ENCODE data around the gene FBXO44. TPM values are rescaled to one million over a fixed set of nuclear protein-coding genes. Genes with fewer than 3 reads are reported as not detected.

Gene FBXO44
- total RNA-seq, 4 donors from 2014 or later, result 13.3 to 19.8 (median 16.1) TPM

DNA sequence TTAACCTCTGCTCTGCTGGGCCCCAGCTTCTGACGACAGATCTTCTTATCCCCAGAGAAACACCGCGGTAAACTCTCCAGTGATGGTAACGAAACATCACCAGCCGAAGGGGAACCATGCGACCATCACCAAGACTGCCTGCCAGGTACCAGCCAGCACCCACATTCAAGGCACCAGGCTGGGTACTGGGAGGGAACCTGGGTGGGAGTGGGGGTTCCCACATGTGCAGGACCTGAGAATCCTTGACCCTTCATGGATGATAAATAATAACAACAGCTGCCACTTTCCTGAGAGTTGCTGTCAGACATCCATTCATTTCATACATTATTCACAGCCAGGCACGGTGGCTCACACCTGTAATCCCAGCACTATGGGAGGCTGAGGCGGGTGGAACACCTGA lies 57.6 kb downstream of the FBXO44 start:
- H3K27ac ChIP-seq (replicated peaks in 1 of 4), result no peak overlapping the region
- no peaks in the 10 kb centered on the region for H3K9me3 ChIP-seq
- H3K4me1 ChIP-seq, result peaks cover 0 to 9% (median 0%) of the 10 kb centered on the region in 4 donors
- DNase-seq (ENCODE audit: extremely low spot score), result no peak
- no peak for TF ChIP-seq EP300 (IDR thresholded peaks at IDR 0.05)
- TF ChIP-seq POLR2AphosphoS5 (IDR thresholded peaks at IDR 0.05), result no peak
- TF ChIP-seq, protein P1, sequence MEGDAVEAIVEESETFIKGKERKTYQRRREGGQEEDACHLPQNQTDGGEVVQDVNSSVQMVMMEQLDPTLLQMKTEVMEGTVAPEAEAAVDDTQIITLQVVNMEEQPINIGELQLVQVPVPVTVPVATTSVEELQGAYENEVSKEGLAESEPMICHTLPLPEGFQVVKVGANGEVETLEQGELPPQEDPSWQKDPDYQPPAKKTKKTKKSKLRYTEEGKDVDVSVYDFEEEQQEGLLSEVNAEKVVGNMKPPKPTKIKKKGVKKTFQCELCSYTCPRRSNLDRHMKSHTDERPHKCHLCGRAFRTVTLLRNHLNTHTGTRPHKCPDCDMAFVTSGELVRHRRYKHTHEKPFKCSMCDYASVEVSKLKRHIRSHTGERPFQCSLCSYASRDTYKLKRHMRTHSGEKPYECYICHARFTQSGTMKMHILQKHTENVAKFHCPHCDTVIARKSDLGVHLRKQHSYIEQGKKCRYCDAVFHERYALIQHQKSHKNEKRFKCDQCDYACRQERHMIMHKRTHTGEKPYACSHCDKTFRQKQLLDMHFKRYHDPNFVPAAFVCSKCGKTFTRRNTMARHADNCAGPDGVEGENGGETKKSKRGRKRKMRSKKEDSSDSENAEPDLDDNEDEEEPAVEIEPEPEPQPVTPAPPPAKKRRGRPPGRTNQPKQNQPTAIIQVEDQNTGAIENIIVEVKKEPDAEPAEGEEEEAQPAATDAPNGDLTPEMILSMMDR (IDR thresholded peaks at IDR 0.05), result no peak
- no peak overlapping the region for H3K4me3 ChIP-seq
- no peaks in the 10 kb centered on the region for H3K36me3 ChIP-seq
- peaks cover 0 to 75% (median 0%) of the 10 kb centered on the region in 4 donors for H3K27me3 ChIP-seq
- intact Hi-C loops (cut with DNase I), result no loop called here
- 88% methylated on average over 8 of the region's 8 CpGs for WGBS

Other genes starting within 250 kb of the FBXO44 start
- gene DISP3, start 175.7 kb upstream of the FBXO44 start, total RNA-seq, result not detected
- gene FBXO2, start 448 bp upstream of the FBXO44 start, total RNA-seq, result 10 to 100 TPM in 2 of 4 donors, 1 to 10 TPM in 2; 3.1 to 12.0 (median 8.3) TPM
- gene FBXO6, start 9.3 kb downstream of the FBXO44 start, total RNA-seq, result 10 to 100 TPM; 12.9 to 21.9 (median 15.2) TPM
- 10 to 100 TPM; 31.6 to 51.7 (median 42.4) TPM for gene MAD2L2, start 26.3 kb downstream of the FBXO44 start, total RNA-seq
- under 1 TPM in 2 of 4 donors, not detected in 2; under 0.01 to 0.06 TPM for gene DRAXIN, start 36.8 kb downstream of the FBXO44 start, total RNA-seq
- 10 to 100 TPM; 31.6 to 73.4 (median 45.6) TPM for gene AGTRAP, start 81.3 kb downstream of the FBXO44 start, total RNA-seq
- 1 to 10 TPM in 2 of 4 donors, not detected in 2; 2.3 to 4.3 TPM for gene C1orf167, start 107.3 kb downstream of the FBXO44 start, total RNA-seq
- 10 to 100 TPM; 23.4 to 38.6 (median 26.8) TPM for gene MTHFR, start 151.1 kb downstream of the FBXO44 start, total RNA-seq
- 10 to 100 TPM; 12.5 to 19.7 (median 15.5) TPM for gene CLCN6, start 151.3 kb downstream of the FBXO44 start, total RNA-seq
- gene NPPA, start 192.9 kb downstream of the FBXO44 start, total RNA-seq, result 1 to 10 TPM in 1 of 4 donors, not detected in 3; 1.7 TPM
- not detected for gene NPPB, start 204.1 kb downstream of the FBXO44 start, total RNA-seq